HG03025 (cell line): Measurements from ENCODE around the gene OXTR.

Experiments used
- ATAC-seq: cut with Tn5 transposase; IDR thresholded peaks from one replicate; pipeline ENCODE4 v1.9.1; 2021; ENCODE audit warnings: mild to moderate bottlenecking, moderate library complexity; ENCODE audit not compliant: unreplicated experiment, low FRiP score

The OXTR gene

DNA sequence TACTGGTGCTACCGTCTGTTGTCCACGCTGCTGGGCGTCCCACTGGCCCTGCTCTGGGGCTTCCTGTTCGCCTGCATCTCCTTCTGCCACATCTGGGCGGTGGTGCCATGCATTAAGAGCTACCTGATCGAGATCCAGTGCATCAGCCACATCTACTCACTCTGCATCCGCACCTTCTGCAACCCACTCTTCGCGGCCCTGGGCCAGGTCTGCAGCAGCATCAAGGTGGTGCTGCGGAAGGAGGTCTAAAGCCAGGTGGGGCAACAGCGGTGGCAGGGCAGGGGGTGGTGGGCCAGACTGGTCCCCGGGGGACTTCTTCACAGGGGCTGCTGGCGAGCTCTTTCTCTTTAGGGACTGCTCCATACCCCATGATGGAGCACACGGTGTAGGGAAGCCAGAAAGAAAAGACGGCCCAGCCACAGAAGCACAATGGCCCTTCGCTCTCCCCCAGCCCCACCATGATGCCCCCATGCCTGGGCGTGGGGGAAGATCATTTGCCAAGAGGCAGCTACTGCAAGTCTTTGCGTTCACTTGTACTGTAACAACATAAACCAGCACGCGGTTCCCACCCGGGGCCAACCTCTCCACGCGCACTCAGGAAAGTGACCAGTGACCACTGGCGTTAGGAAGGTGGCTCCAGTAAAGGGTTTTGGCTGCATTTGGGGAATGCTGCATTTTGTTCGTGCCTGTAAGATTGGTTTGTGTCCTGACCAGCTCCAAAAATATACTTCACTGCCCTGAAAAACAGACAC is 23.6 kb downstream of the OXTR start:
- no peak for ATAC-seq

- no peak for ATAC-seq
These were observed 25.5 kb downstream of the OXTR start for GRCh38 chr3:8743911-8744310.

DNA sequence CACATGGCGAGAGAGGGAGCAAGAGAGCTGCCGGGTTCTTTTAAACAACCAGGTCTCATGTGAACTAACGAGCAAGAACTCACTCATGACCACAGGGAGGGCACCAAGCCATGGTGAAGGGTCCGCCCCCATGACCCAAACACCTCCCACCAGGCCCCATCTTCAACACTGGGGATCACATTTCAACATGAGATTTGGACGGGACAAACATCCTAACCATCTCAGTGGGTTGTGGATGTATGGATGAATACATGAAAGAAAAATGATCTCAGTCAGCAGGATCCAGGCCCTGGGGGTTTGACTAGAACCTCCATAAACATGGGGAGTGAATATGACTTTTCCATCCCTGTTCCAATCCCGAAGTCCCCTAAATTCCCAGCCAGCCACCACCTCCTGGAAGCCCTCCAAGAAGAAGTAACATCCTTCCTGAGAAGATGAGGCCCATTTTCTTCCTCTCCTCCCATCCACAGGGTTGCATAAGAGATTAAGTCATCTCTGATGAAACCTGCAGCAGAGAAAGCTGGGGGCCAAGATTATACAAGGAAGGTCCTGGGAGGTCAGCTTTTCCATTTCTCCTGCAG is 26.3 kb downstream of the OXTR start:
- ATAC-seq: no peak

- ATAC-seq: no peak
These were observed 27.7 kb downstream of the OXTR start for GRCh38 chr3:8741581-8742261.

DNA sequence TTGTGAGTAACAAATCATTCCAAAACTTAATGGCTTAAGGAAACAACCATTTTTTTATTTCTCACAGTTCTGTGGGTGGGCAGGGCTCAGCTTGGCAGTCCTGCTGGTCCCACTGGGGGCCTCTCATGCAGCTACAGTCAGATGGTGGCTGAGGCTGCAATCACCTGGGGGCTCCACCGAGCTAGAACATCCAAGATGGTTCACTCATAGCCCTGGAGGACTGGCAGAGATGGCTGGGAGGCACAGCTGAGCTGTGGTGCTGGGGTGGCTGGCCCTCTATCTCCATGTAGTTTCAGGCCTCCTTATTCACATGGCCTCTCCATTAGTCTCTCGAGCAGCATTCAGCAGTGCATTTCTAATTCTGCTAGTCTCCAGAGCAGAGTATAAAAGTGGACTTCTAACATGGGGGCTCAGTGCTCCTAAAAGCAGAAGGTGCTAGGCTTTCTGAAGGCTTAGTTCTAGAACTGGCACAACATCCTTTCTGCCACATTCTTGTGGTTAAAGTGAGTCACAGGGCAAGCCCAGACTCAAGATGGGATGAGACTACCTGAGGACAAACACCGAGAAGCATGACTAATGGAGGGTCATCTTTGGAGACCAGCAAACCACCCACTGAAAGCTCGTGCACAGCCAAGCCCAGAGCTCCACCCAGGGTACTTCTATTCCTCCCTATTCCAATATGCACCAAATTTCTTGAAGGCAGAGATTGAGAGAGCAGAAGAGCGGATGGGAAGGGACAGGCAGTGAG is 29.5 kb downstream of the OXTR start:
- no peak for ATAC-seq

GRCh38 chr3:8738639-8739038 is 30.8 kb downstream of the OXTR start:
- ATAC-seq: no peak

GRCh38 chr3:8737823-8738222 is 31.6 kb downstream of the OXTR start:
- no peak for ATAC-seq

DNA sequence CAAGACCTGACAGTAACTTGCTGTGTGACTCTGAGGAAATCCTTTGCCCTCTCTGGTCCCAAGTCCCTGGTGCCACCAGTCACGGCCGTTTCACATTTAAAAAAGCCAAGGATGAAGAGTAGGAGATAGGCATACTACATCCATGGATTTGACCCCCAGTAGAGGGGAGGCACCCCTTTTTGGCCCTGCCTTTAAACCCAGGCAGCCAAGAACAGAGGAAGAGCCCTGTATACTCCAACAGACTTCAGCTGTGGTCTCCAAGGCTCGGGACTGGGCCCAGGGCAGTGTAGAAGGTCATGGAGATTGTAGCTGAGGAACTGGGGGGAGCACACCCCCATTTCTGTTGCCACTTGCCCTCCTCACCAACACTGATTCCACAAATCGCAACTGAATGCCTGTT is 32.1 kb downstream of the OXTR start:
- no peak for ATAC-seq

DNA sequence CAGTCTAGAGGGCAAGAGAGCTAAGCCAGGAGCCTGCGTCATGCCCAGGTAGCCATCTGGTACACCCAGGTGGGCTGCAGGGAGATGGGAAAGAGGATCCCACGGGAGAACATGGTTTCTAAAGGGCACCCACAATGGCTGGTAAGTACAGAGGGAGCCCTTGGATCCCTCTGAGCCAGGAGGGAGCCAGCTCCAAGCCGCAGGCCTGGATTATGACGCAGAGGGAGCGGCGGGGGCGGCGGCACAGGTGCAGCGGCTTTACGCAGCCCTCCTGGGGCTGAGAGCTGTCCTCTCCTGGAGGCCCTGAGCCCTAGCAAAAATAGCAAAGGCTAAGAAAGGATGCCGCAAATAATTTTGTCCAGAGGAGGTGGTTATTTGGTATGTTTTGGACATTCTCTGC is 33.0 kb downstream of the OXTR start:
- ATAC-seq: no peak

- ATAC-seq: no peak
These were observed 34.5 kb downstream of the OXTR start for GRCh38 chr3:8734908-8735307.

- no peak for ATAC-seq
These were observed 35.1 kb downstream of the OXTR start for GRCh38 chr3:8734137-8734878.

DNA sequence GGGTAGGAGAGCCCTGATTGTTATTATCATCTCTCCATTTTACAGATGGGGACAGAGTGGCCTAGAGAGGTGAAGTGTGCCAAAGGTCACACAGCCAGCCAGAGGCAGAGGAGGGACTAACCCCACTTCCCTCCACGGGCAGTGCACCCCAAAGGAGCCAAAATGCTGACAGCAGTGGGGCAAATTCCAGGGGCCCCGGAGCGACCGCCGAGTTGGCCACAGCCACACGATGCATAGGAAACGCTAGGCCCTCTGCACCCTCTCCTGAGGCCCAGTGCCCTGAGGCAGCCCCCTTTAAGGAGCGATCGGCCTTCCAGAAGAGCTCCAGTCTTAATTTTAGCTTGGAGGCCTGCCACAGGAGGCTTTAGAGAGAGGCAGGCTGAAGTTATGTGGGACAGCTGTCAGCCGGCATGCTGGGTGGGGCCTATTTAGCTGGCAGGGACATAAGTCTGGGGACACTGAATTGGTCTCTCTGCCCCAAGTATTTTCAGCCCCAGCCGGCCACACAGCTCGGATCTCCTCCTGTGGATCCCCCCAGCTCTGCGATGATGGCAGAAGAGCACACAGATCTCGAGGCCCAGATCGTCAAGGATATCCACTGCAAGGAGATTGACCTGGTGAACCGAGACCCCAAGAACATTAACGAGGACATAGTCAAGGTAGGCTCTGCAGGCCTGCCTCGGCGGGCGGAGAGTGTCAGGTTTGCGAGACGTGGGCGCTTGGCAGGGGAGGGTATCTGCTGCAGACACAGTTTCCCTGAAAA is 35.9 kb downstream of the OXTR start, which contains the start of gene CAV3:
CAV3 (plus strand) TSS at position 471 of the 763 bp plus-strand sequence; CDS start at position 546, 75 bp downstream.
- no peak for ATAC-seq

DNA sequence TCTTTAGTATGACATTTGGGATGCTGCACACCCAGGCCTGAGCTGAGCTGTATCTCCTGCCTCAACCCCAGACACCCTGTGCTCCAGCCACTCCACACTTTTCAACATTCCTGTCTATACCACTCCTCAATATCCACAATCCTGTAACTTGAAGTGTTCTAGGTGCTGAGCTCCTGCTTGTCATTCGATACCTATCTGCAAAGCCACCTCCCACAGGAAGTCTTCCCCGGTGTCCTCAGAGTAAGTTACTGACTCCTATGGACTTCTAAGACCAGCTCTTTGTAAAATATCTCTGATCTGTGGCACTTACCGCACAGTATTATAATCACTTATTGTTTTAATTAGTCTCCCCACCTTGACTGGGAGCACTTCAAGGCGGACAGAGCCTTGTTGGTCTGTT is 37.0 kb downstream of the OXTR start:
- ATAC-seq: no peak

GRCh38 chr3:8730656-8731055 is 38.8 kb downstream of the OXTR start:
- ATAC-seq: no peak

DNA sequence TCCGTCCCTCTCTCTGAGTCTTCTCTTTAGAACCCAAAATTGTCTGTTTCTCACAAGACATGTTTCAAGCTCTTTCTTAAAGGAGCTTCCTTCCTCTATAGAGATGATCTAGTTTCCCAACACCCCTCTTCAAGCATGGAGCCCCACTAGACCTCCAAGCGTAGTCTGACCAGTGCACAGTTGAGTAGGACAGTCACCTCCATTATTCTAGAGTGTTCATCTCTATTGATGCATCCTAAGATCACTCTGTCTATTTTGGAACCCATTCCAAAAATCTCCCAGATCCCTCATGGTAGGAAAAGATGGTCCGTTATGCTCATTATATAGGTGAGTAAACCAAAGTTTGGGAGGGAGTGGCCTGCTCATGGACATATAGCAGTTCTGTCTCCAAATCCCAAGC is 39.9 kb downstream of the OXTR start:
- ATAC-seq: no peak

DNA sequence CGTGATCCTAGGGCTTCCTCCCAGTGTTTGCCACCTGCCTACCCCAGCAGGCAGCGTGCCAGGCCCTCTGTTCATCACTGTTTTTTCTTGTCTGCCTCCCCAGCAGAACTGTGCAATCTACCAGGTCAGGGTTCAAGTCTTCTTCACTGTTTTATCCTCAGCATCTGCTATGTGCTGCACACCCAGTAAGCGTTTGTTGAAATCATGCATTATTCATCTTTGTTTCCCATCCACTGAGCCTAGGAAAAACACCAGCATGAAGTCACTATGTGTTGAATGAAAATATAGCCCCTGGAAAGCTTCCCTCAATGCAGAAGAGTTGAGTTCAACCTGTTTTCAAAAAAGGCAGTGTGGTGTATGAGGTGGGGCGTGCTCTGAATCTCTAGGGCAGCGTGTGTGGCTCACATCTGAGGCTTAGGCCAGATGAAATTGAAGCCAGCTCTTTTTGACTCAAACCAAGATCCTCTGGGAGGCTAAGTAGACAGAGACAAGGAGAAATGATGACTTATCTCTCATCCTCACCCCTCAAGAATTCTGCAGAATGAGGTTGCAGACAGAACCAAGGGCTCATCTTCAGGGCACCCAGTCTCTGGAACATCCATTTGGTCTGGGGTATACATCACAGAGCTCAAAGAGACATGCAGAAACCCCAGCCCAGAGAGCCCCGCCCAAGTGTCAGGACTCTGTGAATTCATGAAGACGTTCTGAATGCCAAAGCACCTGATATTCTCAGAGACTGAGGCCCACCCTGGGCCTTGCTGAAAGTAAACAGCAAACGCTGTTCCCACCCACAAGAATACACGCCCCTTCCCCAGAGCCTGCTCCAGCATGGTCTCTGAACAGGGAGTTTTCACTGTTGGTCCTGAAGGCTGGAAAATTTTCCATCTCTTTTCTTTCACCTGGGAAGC is 41.6 kb downstream of the OXTR start:
- no peak for ATAC-seq

- no peak for ATAC-seq
These were observed 45.2 kb downstream of the OXTR start for GRCh38 chr3:8724108-8724752.

DNA sequence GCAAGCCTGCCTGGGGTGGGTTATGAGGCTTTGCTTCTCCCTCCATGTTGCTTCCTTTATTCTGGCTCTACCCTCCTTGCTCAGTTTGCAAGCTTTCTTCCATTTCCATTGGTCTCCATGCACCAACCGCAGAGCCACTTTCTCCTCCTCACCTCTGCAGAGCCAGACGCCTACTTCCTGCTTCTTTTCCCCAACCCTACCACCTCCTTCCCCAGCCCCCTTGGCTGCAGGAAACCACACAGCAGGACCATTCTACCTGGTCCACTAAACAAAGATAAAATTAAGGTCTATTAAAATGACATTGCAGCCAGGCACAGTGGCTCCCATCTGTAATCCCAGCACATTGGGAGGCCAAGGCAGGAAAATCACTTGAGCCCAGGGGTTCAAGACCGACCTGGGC is 45.8 kb downstream of the OXTR start:
- ATAC-seq: no peak
